GM21825 (cell line): ENCODE measurements around the gene OR2T6.
"Not testable (repeated sequence)": the region's sequence is repeated elsewhere in the genome, so short reads cannot be mapped to it uniquely, and the experiment has no call there.

ENCODE experiments used
- ATAC-seq: cut with Tn5 transposase; IDR thresholded peaks from one replicate; pipeline ENCODE4 v1.9.1; 2021; ENCODE audit warnings: mild to moderate bottlenecking, moderate library complexity; ENCODE audit not compliant: unreplicated experiment

Gene OR2T6

GRCh38 chr1:248375446-248375845 is at the start of gene OR2T6:
Gene OR2T6 (plus strand): TSS chr1:248375746. CDS start chr1:248387609, 11,863 bp downstream.
- ATAC-seq: no peak

GRCh38 chr1:248343451-248343850 is 32.1 kb upstream of the OR2T6 start:
- no peak for ATAC-seq

- no peak for ATAC-seq
Measured at GRCh38 chr1:248348475-248348874, 27.1 kb upstream of the OR2T6 start, which contains the start of gene OR14C36. Gene OR14C36 (plus strand): TSS chr1:248348775. CDS start chr1:248348775, 0 bp downstream.

- ATAC-seq: no peak
Measured at GRCh38 chr1:248359415-248359814, 16.1 kb upstream of the OR2T6 start.

GRCh38 chr1:248361121-248361715 is 14.3 kb upstream of the OR2T6 start, which contains the start of gene OR2T4:
Gene OR2T4 (plus strand): TSS chr1:248361665. CDS start chr1:248361665, 0 bp downstream.
- ATAC-seq: no peak

- ATAC-seq: no peak
Measured at GRCh38 chr1:248366609-248367008, 8.9 kb upstream of the OR2T6 start.

- ATAC-seq: no peak
Measured at GRCh38 chr1:248372394-248372793, 3.2 kb upstream of the OR2T6 start.

GRCh38 chr1:248373761-248374160 is 1.8 kb upstream of the OR2T6 start:
- ATAC-seq: no peak

GRCh38 chr1:248376916-248377315 is 1.4 kb downstream of the OR2T6 start:
- no peak for ATAC-seq

- no peak for ATAC-seq
Measured at GRCh38 chr1:248380854-248381253, 5.3 kb downstream of the OR2T6 start.

- no peak for ATAC-seq
Measured at GRCh38 chr1:248388426-248388825, 12.9 kb downstream of the OR2T6 start.

GRCh38 chr1:248393050-248393449 is 17.5 kb downstream of the OR2T6 start:
- ATAC-seq: no peak

- no peak for ATAC-seq
Measured at GRCh38 chr1:248402748-248403147, 27.2 kb downstream of the OR2T6 start, which contains the start of gene OR2T1. Gene OR2T1 (plus strand): TSS chr1:248403048. CDS start chr1:248406148, 3,100 bp downstream.

- no peak for ATAC-seq
Measured at GRCh38 chr1:248404024-248404423, 28.5 kb downstream of the OR2T6 start.

GRCh38 chr1:248406721-248407692 is 31.5 kb downstream of the OR2T6 start:
- no peak for ATAC-seq

- no peak for ATAC-seq
Measured at GRCh38 chr1:248416226-248416625, 40.7 kb downstream of the OR2T6 start.

- no peak for ATAC-seq
Measured at GRCh38 chr1:248417854-248418253, 42.3 kb downstream of the OR2T6 start.

GRCh38 chr1:248421384-248421783 is 45.8 kb downstream of the OR2T6 start:
- ATAC-seq: no peak

- peak; percentile 52 for ATAC-seq
Measured at GRCh38 chr1:248427526-248428191, 52.1 kb downstream of the OR2T6 start.

- ATAC-seq: peak; percentile 99
Measured at GRCh38 chr1:248428192-248428533, 52.6 kb downstream of the OR2T6 start.

GRCh38 chr1:248431683-248432082 is 56.1 kb downstream of the OR2T6 start:
- ATAC-seq: not testable (repeated sequence)
